Adrenal gland (tissue), 5 donors: ENCODE results near the gene ZFHX3.

Source experiments
- POLR2A ChIP-seq, 2 donors: fragments of 450-650 bp; IDR thresholded peaks; one replicate each; pipeline ENCODE4 v1.6.1; 2017; ENCODE audit warnings: antibody characterized with exemption in 2 of 2, mild to moderate bottlenecking in 2 of 2, moderate library complexity in 1 of 2
- TF ChIP-seq, protein P1 (sequence below), 6 experiments: fragments of 450-650 bp in 4 of 6; fragments of 200-600 bp in 2 of 6; sonication (generic) in 1 of 6; IDR thresholded peaks; 1 replicate in 5 of 6; 2 replicates in 1 of 6; pipeline versions ENCODE4 v1.5.1 to v1.8.0; 2016 to 2021; ENCODE audit warnings: antibody characterized with exemption in 6 of 6, mild to moderate bottlenecking in 2 of 6, moderate library complexity in 1 of 6
- donor health status: DM: no; HTN: no; CAD: no.

DNA sequence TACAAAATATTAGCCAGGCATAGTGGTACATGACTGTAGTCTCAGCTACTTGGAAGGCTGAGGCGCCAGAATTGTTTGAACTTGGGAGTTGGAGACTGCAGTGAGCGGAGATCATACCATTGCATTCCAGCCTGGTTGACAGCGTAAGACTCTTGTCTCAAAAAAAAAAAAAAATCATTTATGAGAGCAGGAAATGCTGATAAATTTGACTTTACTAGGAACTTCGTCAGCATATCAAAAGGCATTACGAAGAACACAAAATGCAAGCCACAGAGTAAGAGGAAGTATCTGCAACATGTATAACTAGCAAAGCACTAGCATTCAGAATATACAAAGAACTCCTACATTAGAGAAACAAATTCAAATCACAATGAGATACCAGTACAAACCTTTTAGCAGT is 279.3 kb downstream of the ZFHX3 start:
- TF ChIP-seq, protein P1, sequence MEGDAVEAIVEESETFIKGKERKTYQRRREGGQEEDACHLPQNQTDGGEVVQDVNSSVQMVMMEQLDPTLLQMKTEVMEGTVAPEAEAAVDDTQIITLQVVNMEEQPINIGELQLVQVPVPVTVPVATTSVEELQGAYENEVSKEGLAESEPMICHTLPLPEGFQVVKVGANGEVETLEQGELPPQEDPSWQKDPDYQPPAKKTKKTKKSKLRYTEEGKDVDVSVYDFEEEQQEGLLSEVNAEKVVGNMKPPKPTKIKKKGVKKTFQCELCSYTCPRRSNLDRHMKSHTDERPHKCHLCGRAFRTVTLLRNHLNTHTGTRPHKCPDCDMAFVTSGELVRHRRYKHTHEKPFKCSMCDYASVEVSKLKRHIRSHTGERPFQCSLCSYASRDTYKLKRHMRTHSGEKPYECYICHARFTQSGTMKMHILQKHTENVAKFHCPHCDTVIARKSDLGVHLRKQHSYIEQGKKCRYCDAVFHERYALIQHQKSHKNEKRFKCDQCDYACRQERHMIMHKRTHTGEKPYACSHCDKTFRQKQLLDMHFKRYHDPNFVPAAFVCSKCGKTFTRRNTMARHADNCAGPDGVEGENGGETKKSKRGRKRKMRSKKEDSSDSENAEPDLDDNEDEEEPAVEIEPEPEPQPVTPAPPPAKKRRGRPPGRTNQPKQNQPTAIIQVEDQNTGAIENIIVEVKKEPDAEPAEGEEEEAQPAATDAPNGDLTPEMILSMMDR (IDR thresholded peaks at IDR 0.05), result no peak
- no peak for TF ChIP-seq POLR2A (IDR thresholded peaks at IDR 0.05)
